ENCODE results near the gene MICA. TPM values are rescaled to one million over a fixed set of nuclear protein-coding genes. Genes with fewer than 3 reads are reported as not detected.
A peak's percentile ranks its signal among the peaks of the same experiment; 100 is the strongest.

The MICA gene
- total and polyA plus RNA-seq, 8 donors = 2.0 to 13.6 (median 11.8) TPM

DNA sequence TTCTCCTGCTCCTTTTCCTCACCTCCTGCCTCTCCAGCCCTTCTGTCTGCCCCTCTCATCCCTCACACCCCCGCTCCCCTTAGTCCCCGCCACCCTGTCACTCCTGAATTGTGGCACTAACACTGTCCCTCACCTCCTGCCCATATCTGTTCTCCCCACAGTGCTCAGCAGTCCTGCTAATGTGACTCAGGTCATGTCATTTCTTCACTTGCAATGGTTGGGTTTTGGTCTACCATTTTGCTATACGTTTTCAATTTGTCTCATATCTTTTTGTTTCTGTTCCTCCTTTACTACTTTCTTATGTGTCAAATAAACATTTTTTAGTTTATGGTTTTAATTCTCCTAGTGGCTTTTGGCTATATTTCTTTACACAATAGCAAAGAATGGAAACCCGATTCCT lies 45.1 kb upstream of the MICA start:
- no peak for DNase-seq
- peaks cover 6 to 24% (median 21%) of the 10 kb centered on the region in 4 donors for H3K36me3 ChIP-seq
- H3K27me3 ChIP-seq = peaks cover 0 to 7% (median 0%) of the 10 kb centered on the region in 3 donors
- H3K27ac ChIP-seq = peak overlapping the region in 2 of 5 donors; percentile 90 to 94
- TF ChIP-seq, protein P1, sequence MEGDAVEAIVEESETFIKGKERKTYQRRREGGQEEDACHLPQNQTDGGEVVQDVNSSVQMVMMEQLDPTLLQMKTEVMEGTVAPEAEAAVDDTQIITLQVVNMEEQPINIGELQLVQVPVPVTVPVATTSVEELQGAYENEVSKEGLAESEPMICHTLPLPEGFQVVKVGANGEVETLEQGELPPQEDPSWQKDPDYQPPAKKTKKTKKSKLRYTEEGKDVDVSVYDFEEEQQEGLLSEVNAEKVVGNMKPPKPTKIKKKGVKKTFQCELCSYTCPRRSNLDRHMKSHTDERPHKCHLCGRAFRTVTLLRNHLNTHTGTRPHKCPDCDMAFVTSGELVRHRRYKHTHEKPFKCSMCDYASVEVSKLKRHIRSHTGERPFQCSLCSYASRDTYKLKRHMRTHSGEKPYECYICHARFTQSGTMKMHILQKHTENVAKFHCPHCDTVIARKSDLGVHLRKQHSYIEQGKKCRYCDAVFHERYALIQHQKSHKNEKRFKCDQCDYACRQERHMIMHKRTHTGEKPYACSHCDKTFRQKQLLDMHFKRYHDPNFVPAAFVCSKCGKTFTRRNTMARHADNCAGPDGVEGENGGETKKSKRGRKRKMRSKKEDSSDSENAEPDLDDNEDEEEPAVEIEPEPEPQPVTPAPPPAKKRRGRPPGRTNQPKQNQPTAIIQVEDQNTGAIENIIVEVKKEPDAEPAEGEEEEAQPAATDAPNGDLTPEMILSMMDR (IDR thresholded peaks at IDR 0.05) = no peak
- TF ChIP-seq POLR2A (IDR thresholded peaks at IDR 0.05) (no peak), POLR2AphosphoS5 (IDR thresholded peaks at IDR 0.05) (no peak), EP300 (IDR thresholded peaks at IDR 0.05) (no peak)
- H3K9me3 ChIP-seq = no peaks in the 10 kb centered on the region
- intact Hi-C loops (cut with DNase I; ENCODE audit: low total_unique reads) = no loop called here
- no peak overlapping the region for H3K4me3 ChIP-seq
- peaks cover 4 to 26% (median 16%) of the 10 kb centered on the region in 4 donors for H3K4me1 ChIP-seq
- 27 to 71% (median 38%) methylated on average over 4 of the region's 4 CpGs for WGBS, 5 donors

- no peak for DNase-seq
- H3K9me3 ChIP-seq = no peaks in the 10 kb centered on the region
- intact Hi-C loops (cut with DNase I; ENCODE audit: low total_unique reads) = no loop called here
- 71 to 85% (median 74%) methylated on average over 1 of the region's 1 CpG for WGBS, 5 donors
- no peak overlapping the region for H3K4me3 ChIP-seq
- peaks cover 0 to 12% (median 9%) of the 10 kb centered on the region in 4 donors for H3K36me3 ChIP-seq
- TF ChIP-seq, protein P1 (IDR thresholded peaks at IDR 0.05) = no peak
- peaks cover 0 to 7% (median 0%) of the 10 kb centered on the region in 3 donors for H3K27me3 ChIP-seq
- no peak overlapping the region for H3K27ac ChIP-seq
- peaks cover 0 to 14% (median 11%) of the 10 kb centered on the region in 4 donors for H3K4me1 ChIP-seq
Observed at GRCh38 chr6:31359581-31359980, 43.8 kb upstream of the MICA start.

DNA sequence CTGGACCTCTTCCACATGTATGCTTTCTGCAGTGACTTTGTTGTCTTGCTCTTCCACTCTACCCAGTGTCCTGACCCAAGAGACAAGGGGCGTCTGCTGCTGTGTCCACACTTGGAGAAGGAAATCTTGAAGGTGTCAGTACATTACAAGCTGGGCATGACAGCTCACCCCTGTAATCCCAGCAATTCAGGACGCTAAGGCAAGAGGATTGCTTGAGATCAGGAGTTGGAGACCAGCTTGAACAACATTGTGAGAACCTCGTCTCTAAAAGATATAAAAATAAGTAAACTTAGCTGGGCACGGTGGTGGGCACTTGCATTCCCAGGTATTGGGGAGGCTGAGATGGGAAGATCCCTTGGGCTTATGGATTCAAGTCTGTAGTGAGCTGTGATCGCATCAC lies 40.6 kb upstream of the MICA start:
- no peak overlapping the region for H3K27ac ChIP-seq
- TF ChIP-seq, protein P1 (IDR thresholded peaks at IDR 0.05) = no peak
- TF ChIP-seq POLR2AphosphoS5 (IDR thresholded peaks at IDR 0.05) (no peak), EP300 (IDR thresholded peaks at IDR 0.05) (no peak), POLR2A (IDR thresholded peaks at IDR 0.05) (no peak)
- DNase-seq = no peak
- peaks cover 0 to 9% (median 9%) of the 10 kb centered on the region in 4 donors for H3K4me1 ChIP-seq
- H3K36me3 ChIP-seq = no peaks in the 10 kb centered on the region
- H3K27me3 ChIP-seq = peaks cover 0 to 24% (median 0%) of the 10 kb centered on the region in 3 donors
- intact Hi-C loops (cut with DNase I; ENCODE audit: low total_unique reads) = no loop called here
- 31 to 75% (median 52%) methylated on average over 5 of the region's 5 CpGs for WGBS, 5 donors
- no peak overlapping the region for H3K4me3 ChIP-seq
- H3K9me3 ChIP-seq = no peaks in the 10 kb centered on the region

DNA sequence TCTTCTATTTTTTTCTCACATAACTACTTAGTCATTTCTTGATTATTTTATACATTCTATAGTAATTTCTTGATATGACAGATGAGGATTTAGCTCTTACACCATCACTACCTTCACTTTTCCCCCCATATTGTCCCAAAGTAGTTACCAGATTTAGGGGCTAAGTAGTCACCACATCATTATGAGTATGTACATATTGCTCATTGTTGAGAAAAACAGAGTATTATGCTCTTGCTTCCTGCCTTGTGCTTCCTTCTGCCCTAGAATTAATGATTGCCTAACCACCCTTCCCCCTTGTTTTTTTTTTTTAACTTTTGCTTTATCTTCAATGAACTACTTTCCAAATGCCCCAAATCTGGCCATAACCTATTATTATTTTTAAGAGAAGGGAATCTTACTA lies 39.6 kb upstream of the MICA start:
- Histone ChIP-seq H3K27ac (no peak overlapping the region), H3K36me3 (no peaks in the 10 kb centered on the region), H3K4me1 (peaks cover 0 to 9% (median 9%) of the 10 kb centered on the region in 4 donors), H3K27me3 (peaks cover 0 to 30% (median 0%) of the 10 kb centered on the region in 3 donors), H3K9me3 (no peaks in the 10 kb centered on the region), H3K4me3 (no peak overlapping the region)
- TF ChIP-seq POLR2A (IDR thresholded peaks at IDR 0.05) (no peak), EP300 (IDR thresholded peaks at IDR 0.05) (no peak), POLR2AphosphoS5 (IDR thresholded peaks at IDR 0.05) (no peak)
- TF ChIP-seq, protein P1 (IDR thresholded peaks at IDR 0.05) = no peak
- intact Hi-C loops (cut with DNase I; ENCODE audit: low total_unique reads) = no loop called here
- no peak for DNase-seq
